Neural cell (in vitro differentiated cells): Measurements from ENCODE around the gene ADAMTS6. TPM values are rescaled to one million over a fixed set of nuclear protein-coding genes. Genes with fewer than 3 reads are reported as not detected.

ENCODE experiments used
- H2AFZ ChIP-seq: fragments of 200-600, 300-800 bp; sonication (generic), shearing (Covaris generic); 2 replicates; pipeline ENCODE4 v1.6.0; 2014; ENCODE audit warnings: low read depth, mild to moderate bottlenecking, antibody characterized with exemption, low read length, moderate library complexity
- H3F3A ChIP-seq: fragments of 200-600 bp; shearing (Covaris generic); 2 replicates; pipeline ENCODE4 v1.6.1; 2016; ENCODE audit warnings: mild to moderate bottlenecking, moderate library complexity, mixed read lengths, antibody characterized with exemption, low read length; ENCODE audit not compliant: insufficient read depth, poor library complexity, severe bottlenecking
- H3K27ac ChIP-seq: fragments of 200-600, 300-800 bp; sonication (generic), shearing (Covaris generic); 2 replicates; pipeline ENCODE4 v1.5.1; 2014; ENCODE audit warnings: mild to moderate bottlenecking, low read length, moderate library complexity
- H3K27me3 ChIP-seq: fragments of 300-800, 200-600 bp; sonication (generic), shearing (Covaris generic); 2 replicates; pipeline ENCODE4 v1.6.0; 2014; ENCODE audit warnings: mild to moderate bottlenecking, low read depth, low read length, moderate library complexity; ENCODE audit not compliant: insufficient read depth
- H3K36me3 ChIP-seq: fragments of 300-800, 200-600 bp; sonication (generic), shearing (Covaris generic); 2 replicates; pipeline ENCODE4 v1.5.1; 2014; ENCODE audit warnings: mild to moderate bottlenecking, antibody characterized with exemption, low read length, moderate library complexity; ENCODE audit not compliant: insufficient read depth
- H3K4me2 ChIP-seq: fragments of 300-800, 200-600 bp; sonication (generic), shearing (Covaris generic); 2 replicates; pipeline ENCODE4 v1.6.0; 2014; ENCODE audit warnings: mild to moderate bottlenecking, low read length
- H3K4me3 ChIP-seq: fragments of 300-800, 200-600 bp; sonication (generic), shearing (Covaris generic); 2 replicates; pipeline ENCODE4 v1.5.1; 2014; ENCODE audit warnings: mild to moderate bottlenecking, low read length, moderate library complexity
- H3K79me2 ChIP-seq: fragments of 200-600 bp; shearing (Covaris generic); replicated peaks from 2 replicates; pipeline ENCODE4 v1.6.0; 2014; ENCODE audit warnings: mild to moderate bottlenecking, low read length, moderate library complexity; ENCODE audit not compliant: insufficient read depth
- H3K9ac ChIP-seq: fragments of 300-800, 200-600 bp; sonication (generic), shearing (Covaris generic); 2 replicates; pipeline ENCODE4 v1.6.1; 2016; ENCODE audit warnings: mild to moderate bottlenecking, low read length, mixed read lengths
- H3K9me2 ChIP-seq: fragments of 200-600 bp; shearing (Covaris generic); 2 replicates; pipeline ENCODE4 v1.6.1; 2016; ENCODE audit warnings: mild to moderate bottlenecking, low read length, mixed read lengths; ENCODE audit not compliant: insufficient read depth
- H3K9me3 ChIP-seq: fragments of 200-600, 300-800 bp; sonication (generic), shearing (Covaris generic); 2 replicates; pipeline ENCODE4 v1.6.1; 2016; ENCODE audit warnings: mild to moderate bottlenecking, mixed run types, low read length, moderate library complexity, mixed read lengths
- H4K20me1 ChIP-seq: fragments of 200-600 bp; shearing (Covaris generic); 2 replicates; pipeline ENCODE4 v1.6.1; 2016; ENCODE audit warnings: mild to moderate bottlenecking, mixed run types; ENCODE audit not compliant: insufficient read depth
- EP300 ChIP-seq: fragments of 450-650 bp; conservative IDR thresholded peaks from 2 replicates; pipeline ENCODE4 v1.6.1; 2014; ENCODE audit warnings: antibody characterized with exemption, mild to moderate bottlenecking, moderate library complexity; ENCODE audit not compliant: poor library complexity, severe bottlenecking
- EZH2 ChIP-seq: fragments of 200-600, 300-800 bp; shearing (Covaris generic), sonication (generic); IDR thresholded peaks from 2 replicates; pipeline ENCODE4 v1.6.1; 2014; ENCODE audit warnings: antibody characterized with exemption, low read length, borderline replicate concordance, mild to moderate bottlenecking; ENCODE audit not compliant: insufficient read depth, poor library complexity, severe bottlenecking
- MXI1 ChIP-seq: fragments of 450-650 bp; conservative IDR thresholded peaks from 2 replicates; pipeline ENCODE4 v1.6.1; 2014; ENCODE audit warnings: antibody characterized with exemption, mild to moderate bottlenecking; ENCODE audit not compliant: poor library complexity, severe bottlenecking
- POLR2AphosphoS5 ChIP-seq: IDR thresholded peaks from 2 replicates; pipeline ENCODE4 v1.6.1; 2012
- RAD21 ChIP-seq: fragments of 450-650 bp; conservative IDR thresholded peaks from 2 replicates; pipeline ENCODE4 v1.6.1; 2014; ENCODE audit warnings: antibody characterized with exemption, mild to moderate bottlenecking, moderate library complexity
- SMC3 ChIP-seq: fragments of 450-650 bp; conservative IDR thresholded peaks from 2 replicates; pipeline ENCODE4 v1.6.1; 2014; ENCODE audit warnings: antibody characterized with exemption, mild to moderate bottlenecking, moderate library complexity; ENCODE audit not compliant: poor library complexity
- TAF1 ChIP-seq: IDR thresholded peaks from 2 replicates; pipeline ENCODE4 v1.6.1; 2012; ENCODE audit warnings: low read depth
- polyA plus RNA-seq: library from polyadenylated mRNA; depleted of rRNA; stranded (reverse); fragments of >200 nt; gene quantifications from 2 replicates; pipeline ENCODE4 v1.2.3, GENCODE V29; 2014
- TF ChIP-seq, protein P1 (sequence below): fragments of 450-650 bp; IDR thresholded peaks from 2 replicates; pipeline ENCODE4 v1.5.1; 2014; ENCODE audit warnings: antibody characterized with exemption, mild to moderate bottlenecking, moderate library complexity; ENCODE audit not compliant: poor library complexity, severe bottlenecking
- TF ChIP-seq, protein P2 (sequence below): IDR thresholded peaks from 2 replicates; pipeline ENCODE4 v1.6.1; 2012; ENCODE audit warnings: borderline replicate concordance

The ADAMTS6 gene
- polyA plus RNA-seq, 1 donor from 2014 or later = 0.58 TPM

DNA sequence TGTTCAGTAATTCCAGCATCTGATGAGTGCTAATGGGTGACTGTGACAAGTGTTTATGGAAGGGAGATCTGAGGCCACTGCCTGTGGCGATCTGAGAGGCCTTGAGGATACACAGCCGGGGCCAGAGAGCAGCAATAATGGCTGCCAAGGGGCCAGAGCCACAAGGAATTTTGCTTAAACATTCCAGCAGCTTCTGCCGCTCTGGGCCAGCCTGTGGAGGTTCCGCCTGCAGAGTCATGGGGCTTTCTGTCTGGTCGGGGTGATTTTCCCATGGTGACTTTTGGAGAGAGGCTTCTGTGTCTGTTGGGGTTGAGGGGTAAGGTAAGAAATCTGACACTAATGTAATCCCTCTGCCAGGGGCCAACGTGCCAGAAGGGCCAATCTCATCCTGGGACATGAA, 353.5 kb downstream of the ADAMTS6 start:
- no peaks in the 10 kb centered on the region for H4K20me1 ChIP-seq
- H3K36me3 ChIP-seq = no peaks in the 10 kb centered on the region
- H3F3A ChIP-seq = no peaks in the 10 kb centered on the region
- no peak for TF ChIP-seq MXI1
- TF ChIP-seq, protein P1, sequence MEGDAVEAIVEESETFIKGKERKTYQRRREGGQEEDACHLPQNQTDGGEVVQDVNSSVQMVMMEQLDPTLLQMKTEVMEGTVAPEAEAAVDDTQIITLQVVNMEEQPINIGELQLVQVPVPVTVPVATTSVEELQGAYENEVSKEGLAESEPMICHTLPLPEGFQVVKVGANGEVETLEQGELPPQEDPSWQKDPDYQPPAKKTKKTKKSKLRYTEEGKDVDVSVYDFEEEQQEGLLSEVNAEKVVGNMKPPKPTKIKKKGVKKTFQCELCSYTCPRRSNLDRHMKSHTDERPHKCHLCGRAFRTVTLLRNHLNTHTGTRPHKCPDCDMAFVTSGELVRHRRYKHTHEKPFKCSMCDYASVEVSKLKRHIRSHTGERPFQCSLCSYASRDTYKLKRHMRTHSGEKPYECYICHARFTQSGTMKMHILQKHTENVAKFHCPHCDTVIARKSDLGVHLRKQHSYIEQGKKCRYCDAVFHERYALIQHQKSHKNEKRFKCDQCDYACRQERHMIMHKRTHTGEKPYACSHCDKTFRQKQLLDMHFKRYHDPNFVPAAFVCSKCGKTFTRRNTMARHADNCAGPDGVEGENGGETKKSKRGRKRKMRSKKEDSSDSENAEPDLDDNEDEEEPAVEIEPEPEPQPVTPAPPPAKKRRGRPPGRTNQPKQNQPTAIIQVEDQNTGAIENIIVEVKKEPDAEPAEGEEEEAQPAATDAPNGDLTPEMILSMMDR = no peak
- no peak for TF ChIP-seq SMC3
- no peak for TF ChIP-seq TAF1
- TF ChIP-seq EZH2 = no peak
- TF ChIP-seq, protein P2, sequence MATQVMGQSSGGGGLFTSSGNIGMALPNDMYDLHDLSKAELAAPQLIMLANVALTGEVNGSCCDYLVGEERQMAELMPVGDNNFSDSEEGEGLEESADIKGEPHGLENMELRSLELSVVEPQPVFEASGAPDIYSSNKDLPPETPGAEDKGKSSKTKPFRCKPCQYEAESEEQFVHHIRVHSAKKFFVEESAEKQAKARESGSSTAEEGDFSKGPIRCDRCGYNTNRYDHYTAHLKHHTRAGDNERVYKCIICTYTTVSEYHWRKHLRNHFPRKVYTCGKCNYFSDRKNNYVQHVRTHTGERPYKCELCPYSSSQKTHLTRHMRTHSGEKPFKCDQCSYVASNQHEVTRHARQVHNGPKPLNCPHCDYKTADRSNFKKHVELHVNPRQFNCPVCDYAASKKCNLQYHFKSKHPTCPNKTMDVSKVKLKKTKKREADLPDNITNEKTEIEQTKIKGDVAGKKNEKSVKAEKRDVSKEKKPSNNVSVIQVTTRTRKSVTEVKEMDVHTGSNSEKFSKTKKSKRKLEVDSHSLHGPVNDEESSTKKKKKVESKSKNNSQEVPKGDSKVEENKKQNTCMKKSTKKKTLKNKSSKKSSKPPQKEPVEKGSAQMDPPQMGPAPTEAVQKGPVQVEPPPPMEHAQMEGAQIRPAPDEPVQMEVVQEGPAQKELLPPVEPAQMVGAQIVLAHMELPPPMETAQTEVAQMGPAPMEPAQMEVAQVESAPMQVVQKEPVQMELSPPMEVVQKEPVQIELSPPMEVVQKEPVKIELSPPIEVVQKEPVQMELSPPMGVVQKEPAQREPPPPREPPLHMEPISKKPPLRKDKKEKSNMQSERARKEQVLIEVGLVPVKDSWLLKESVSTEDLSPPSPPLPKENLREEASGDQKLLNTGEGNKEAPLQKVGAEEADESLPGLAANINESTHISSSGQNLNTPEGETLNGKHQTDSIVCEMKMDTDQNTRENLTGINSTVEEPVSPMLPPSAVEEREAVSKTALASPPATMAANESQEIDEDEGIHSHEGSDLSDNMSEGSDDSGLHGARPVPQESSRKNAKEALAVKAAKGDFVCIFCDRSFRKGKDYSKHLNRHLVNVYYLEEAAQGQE = no peak
- TF ChIP-seq EP300 = no peak
- no peak for TF ChIP-seq POLR2AphosphoS5
- no peak for TF ChIP-seq RAD21
- H3K79me2 ChIP-seq = no peaks in the 10 kb centered on the region
- no peak overlapping the region for H3K27ac ChIP-seq
- H3K9me2 ChIP-seq = no peaks in the 10 kb centered on the region
- H3K4me2 ChIP-seq = no peak overlapping the region
- H3K4me3 ChIP-seq = no peak overlapping the region
- H3K27me3 ChIP-seq = no peaks in the 10 kb centered on the region
- H2AFZ ChIP-seq = no peak overlapping the region
- no peaks in the 10 kb centered on the region for H3K9me3 ChIP-seq
- H3K9ac ChIP-seq = no peak overlapping the region

DNA sequence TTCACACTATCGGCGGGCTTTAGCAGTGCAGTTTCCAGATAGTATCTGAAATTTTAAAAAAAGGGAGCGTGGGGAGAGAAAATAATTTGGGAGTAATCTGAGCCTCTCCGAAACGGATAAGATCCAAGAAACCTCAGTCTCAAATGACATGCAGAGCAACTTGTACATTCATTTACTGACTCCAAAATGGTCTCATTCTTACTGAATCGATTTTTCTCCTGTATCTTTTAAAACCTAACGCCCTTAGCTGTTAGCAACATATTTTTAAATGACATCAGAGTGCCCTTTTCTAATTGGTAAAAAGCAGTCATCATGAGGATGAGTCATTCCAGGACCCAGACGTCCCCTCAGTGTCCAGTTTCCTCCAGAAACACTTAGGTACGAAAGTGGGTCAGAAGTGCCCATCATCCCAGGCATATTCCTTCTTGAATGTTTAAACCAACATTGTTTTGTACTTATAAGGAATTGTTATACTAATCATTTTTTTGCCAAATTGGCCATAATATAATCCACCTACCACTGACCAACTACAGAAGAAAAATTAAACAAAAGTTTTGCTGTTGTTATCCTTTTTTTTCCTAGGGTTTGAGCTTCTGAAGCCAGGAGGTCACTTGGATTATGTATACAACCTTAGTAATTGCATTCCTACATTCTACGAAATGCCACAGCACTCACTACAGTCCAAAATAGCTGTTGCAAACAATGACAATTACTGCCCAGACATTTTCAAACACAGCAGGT, 354.4 kb downstream of the ADAMTS6 start:
- H3K9ac ChIP-seq = no peak overlapping the region
- H3K27me3 ChIP-seq = no peaks in the 10 kb centered on the region
- H3F3A ChIP-seq = no peaks in the 10 kb centered on the region
- TF ChIP-seq EP300 (no peak), POLR2AphosphoS5 (no peak), RAD21 (no peak), MXI1 (no peak), EZH2 (no peak), SMC3 (no peak), TAF1 (no peak)
- TF ChIP-seq, protein P2 = no peak
- TF ChIP-seq, protein P1 = no peak
- H3K9me2 ChIP-seq = no peaks in the 10 kb centered on the region
- H3K27ac ChIP-seq = no peak overlapping the region
- H3K4me2 ChIP-seq = no peak overlapping the region
- H2AFZ ChIP-seq = no peak overlapping the region
- H4K20me1 ChIP-seq = no peaks in the 10 kb centered on the region
- H3K36me3 ChIP-seq = no peaks in the 10 kb centered on the region
- H3K79me2 ChIP-seq = no peaks in the 10 kb centered on the region
- H3K4me3 ChIP-seq = no peak overlapping the region
- no peaks in the 10 kb centered on the region for H3K9me3 ChIP-seq
